Measurements from ENCODE around the gene TGFBR3.

The TGFBR3 gene

DNA sequence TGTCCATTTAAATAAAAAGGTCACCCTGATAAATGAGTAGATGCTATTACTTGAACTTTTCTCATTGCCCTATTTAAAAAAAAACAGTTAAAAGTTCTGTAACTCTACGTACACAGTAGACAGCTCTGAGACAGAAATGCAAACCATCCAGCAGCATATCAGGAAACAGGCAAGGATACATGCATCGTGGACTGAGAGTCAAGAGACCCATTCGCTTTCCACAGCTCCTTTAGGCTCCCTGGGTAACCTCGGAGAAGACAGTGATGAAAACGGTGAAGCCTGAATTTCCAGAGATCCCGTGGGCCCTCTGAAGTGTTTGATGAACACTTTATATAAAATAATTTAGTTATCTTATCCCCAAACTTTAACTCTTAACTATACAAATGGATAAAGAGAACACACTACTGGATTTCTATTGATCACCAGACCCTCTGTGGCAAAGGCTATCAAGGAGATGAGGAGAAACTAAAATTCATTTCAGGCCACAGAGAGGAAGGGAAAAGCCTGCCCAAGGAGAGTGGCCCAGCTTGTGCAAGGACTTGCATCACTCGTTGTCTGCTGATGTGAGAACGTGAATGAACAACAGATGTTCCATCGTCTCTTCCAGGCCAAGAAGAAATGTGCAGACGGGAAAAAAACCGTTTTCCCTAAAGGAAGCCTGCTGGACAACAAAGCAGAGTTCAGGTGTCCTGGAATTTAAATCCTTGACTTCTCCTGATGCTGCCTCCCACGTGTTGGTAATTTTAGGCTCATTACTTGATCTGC lies 131.0 kb downstream of the TGFBR3 start:
- no peak for DNase-seq (ENCODE audit: low spot score)

DNA sequence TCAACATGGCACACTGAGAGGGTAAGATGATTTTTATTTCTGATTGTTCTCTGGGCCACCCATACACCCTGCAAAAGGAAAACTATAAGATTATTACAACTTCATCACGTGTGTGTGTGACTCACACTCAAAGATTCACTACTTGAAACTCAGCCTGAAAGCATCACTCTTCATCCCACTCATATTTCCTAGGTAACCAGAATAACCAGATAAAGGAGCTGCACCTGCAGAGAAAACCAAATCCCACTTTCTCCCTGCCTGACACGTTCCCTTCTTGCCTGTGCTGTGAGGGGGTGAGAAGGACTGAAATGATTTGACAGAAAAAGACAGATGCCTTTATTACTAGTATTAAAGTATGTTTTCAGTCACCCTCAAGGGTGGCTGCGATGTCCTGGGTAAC lies 131.6 kb downstream of the TGFBR3 start:
- DNase-seq (ENCODE audit: low spot score) = no peak

DNA sequence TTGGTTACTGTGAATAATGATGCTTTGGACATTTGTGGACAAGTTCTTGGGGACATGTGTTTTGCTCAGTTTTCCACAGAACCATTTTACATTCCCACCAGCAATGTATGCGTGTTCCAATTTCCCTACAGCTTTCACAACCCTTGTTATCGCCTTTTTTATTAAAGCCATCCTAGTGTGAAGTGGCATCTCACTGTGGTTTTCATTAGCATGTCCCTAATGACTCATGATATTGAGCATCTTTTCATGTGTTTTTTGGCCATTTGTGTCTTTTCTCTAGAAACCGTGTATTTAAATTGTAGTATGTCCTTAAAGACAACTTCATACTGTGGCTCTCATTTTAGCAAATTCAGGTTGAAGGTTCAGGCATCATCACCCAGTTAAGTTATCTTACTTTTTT lies 132.1 kb downstream of the TGFBR3 start:
- no peak for DNase-seq (ENCODE audit: low spot score)

DNA sequence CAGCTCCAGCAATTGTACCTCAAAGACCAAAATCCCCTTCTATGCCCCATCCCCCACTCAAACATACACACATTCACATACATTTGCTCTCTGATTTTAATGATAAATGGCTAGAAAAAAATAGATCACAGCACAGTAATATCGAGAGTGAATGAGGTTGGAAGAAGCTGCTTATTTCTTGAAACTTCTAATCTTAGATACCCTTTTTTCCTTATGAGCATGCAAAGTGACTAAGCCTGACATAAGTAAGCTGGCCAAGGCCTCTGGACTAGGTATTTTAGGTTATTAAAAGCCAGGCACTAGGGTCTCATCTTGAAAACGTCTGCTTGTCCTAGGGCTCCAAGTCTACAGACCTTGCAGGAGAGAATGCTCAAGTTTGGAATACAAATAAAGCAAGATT lies 133.6 kb downstream of the TGFBR3 start:
- DNase-seq (ENCODE audit: low spot score) = no peak

DNA sequence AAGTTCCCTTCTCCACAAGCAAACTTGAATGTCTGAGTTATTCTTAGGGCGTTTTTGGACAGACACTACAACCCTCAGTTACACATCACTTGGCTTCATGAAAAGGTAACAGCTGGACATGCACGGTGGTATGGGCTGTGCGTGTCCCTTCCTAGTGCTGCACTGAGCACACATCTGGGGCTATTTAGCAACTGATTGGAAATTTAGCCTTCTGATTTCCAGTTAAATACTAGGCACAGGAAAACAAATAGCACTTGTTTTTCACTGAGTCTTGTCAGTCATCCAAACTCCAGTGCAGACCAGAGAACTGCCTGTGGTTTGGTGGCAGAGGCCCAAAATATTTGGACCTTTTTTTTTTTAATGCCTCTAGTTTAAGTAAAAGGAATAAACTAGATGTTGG lies 134.7 kb downstream of the TGFBR3 start:
- no peak for DNase-seq (ENCODE audit: low spot score)

DNA sequence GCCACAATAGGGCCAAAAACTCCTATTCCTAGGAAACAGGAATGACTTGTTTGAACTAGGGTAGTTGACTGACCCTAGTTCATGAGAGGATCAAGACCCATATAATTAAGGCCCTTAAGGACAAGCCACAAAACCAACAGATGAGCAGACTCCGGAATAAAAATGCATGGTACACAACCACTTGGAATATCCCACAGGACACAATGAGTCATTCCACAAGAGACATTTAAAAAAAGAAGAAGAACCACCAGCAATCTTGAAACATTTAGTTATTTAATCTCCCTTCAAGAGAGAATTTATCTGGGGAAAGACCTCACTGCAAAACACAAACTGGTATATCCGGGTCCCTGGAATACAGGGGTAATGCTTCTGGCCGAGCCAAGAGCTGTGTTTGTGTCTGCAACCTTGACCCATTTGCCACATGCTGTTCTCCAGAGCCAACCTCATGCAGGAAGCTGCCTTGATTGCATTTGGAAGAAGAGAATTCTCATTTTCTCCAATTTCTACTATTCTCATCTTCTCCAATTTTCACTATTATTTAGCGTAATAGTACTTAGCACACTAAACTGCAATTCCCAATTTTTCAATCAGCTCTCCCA lies 135.5 kb downstream of the TGFBR3 start:
- no peak for DNase-seq (ENCODE audit: low spot score)

DNA sequence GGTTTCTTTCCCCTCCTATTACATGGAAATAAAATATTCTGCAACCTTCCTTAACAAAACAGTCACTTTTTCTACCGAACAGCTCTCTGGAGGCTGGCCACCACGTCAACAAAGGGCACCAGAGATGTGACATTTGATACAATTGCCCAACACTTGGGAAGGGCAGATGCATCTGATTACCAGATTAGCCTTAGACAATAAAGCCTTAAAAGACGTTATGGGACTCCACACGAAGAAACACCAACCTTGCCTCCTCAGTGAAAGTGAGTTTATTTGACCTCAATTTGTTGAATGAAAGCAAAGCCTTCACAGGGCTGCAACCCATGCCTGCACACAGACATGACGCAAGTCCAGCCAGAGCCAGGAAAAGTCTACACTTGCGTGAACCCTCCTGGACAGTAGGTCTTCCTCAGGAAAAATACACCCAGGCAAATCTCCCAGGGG lies 136.1 kb downstream of the TGFBR3 start:
- DNase-seq (ENCODE audit: low spot score) = no peak

DNA sequence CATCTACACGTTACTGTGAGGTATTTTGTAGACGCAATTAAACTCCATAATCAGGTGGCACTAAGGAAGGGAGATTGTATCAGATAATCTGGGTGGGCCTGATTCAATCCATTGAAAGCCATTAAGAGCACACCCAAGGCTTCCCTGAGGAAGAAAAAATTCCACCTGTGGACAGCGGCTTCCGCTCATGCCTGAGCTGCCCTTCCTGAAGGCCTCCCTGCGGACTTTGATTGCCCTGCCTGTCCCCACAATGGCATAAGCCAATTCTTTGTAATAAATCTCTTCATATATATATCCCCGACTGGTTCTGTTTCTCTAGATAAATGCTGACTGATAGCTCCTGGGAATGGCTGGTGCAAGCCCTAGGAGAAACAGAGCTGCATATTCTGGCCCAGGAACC lies 138.3 kb downstream of the TGFBR3 start:
- DNase-seq (ENCODE audit: low spot score) = no peak

DNA sequence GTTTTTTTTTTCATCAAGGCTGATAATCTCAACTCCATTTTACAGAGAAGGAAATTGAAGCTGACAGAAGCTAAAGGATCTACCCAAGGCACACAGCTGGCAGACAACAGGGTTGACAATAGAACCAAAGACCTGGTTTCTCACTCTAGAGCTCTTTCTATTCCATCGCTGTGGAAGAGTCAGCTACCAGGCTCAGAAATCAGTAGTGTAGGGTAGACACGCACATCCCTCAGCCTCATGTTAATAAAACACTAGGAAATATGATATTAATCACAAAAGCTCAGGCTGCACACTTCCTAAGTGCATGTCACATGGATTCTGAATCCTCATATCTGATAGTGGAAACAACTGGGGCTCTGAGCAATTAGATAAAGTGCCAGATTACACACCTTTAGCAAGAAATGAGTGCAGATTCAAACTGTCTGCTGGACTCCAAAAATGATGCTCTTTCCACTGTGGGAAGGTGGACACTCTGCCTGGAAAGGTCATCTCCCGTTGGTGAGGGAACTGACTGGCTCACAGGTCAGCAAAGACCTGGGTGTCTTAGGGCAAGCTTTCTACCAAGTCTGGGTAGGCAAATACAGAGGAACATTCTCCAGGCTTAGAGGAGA lies 139.1 kb downstream of the TGFBR3 start:
- no peak for DNase-seq (ENCODE audit: low spot score)

DNA sequence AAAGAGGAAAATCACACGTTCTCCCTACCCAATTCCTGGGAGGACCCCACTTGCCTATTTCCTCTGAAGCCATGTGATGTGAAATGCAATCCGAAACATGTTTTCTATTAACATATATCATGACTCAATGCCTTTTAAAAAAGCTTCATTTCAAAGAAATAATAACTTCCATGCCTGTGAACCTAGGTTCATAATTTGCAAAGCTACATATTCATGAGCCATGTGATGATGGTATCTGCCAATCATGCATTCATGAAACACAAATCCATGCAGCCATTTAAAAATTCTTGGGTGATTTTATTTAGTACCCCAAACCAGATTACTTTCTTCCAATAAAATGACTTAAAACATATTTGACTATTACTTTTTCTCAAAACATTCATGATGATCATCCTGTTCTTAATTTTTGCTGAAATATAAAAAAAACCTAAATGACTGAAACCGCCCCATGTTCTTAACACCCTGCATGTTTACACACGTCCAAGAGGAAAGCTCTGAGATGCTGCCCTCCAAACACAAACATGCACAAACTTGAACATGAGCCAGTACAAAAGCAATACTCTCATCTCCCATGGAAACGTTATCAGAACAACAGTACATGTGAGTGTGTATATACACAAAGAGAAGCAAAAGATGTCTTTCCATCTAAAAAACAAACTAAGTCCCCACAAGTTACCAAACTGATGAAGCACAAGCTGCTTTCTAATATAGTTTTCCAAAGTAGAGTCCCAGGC lies 140.1 kb downstream of the TGFBR3 start:
- DNase-seq (ENCODE audit: low spot score) = no peak

DNA sequence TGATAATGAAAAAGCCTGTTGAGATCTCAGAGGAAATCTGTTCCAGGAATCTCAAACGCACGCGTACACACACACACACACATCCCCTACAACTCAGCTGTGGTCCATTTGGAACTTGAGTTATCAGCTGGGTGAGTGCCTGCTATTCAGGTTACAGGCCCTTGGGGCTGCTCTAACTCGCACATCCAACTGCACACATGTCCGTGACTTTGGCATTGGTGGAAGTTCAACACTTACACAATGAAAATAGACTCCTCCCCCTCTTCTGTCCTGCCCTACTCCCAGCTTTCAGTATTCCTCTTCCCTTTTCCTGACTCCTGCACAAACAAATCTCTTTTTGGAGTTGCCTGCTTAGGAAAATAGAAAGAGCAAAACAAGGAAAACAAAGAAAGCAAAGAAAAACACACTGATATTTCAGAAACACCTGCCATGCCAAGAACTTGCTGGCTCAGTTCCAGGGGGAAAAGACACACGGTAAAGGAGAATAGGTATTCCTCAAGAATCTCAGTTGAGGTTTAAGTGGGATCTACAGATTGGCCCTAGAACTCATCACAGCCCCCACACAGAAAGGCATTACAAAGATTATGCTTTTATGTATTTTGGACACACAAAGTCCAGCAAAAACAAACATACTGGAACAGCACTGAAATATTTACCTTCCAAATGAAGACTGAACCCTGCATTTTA lies 140.9 kb downstream of the TGFBR3 start:
- no peak for DNase-seq (ENCODE audit: low spot score)

DNA sequence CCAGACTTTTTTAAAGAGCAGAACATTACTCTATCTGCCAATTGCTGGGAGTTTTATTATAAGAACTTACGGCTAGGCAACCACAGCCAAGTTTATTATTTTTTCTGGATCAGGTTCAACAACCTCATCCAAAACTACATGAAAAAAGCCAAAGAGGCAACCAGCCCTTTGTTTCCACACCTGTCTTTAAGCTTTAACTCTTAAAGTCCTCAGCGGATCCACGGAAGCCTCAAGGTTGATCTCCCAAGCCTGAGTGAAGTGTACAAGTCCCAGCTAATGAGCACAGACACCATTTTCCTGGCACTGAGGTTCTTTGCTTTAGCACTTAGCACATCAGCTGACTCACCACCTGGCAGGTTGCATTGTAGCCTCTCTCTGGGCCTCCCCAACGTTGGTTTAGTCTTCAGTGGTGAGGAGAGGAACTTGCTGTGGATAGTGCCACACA lies 143.1 kb downstream of the TGFBR3 start:
- DNase-seq (ENCODE audit: low spot score) = no peak

DNA sequence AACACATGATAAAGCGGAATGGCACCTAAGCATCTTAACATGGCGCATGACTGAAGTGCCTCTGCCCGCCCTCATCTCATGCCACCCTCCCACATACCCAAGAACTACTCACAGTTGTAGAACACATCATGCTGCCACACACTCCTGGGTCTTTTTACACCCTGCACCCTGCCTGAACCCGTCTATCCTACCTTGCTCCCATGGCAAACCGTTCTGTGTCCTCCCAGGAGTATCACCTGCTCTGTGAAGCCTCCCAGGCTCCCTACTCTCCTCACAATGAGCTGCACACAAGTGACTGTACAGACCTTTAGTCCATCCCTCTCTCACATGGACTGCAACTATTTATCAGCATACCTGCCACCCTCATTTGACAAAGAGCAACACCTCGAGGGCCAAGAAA lies 144.0 kb downstream of the TGFBR3 start:
- no peak for DNase-seq (ENCODE audit: low spot score)

DNA sequence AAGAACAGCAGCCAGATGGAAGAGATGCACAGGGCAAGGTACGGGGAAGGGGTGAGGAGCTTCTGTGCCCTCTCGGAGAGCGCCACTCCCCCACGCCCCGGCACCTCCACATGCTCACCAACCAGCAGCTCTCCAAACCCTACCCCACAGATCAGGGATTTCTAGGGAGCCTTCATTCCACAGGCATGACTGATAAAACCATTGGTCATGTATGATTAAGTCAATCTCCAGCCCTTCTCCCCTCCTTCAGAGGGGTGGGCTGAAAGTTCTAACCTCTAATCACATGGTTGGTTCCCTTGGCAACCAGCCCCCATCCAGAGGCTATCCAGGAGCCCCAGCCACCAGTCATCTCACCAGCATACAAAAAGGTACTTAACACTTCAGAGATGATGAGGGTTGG lies 144.7 kb downstream of the TGFBR3 start:
- no peak for DNase-seq (ENCODE audit: low spot score)

DNA sequence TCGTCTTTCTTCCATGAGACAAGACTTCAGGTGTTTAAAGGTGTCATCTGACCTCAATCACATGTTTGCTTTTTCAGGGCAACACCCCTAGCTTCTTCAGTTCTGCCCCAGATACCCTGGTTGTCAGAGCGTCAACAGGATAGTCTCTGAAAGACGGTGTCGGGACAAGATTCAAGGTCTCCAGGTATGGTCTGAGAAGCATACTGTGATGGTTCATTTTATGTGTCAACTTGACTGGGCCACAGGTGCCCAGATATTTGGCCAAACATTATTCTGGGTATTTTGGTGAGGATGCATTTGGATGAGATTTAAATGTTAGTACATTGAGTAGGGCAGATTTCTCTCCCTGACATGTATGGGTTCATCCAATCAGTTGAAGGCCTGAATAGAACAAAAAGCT lies 148.3 kb downstream of the TGFBR3 start:
- no peak for DNase-seq (ENCODE audit: low spot score)

DNA sequence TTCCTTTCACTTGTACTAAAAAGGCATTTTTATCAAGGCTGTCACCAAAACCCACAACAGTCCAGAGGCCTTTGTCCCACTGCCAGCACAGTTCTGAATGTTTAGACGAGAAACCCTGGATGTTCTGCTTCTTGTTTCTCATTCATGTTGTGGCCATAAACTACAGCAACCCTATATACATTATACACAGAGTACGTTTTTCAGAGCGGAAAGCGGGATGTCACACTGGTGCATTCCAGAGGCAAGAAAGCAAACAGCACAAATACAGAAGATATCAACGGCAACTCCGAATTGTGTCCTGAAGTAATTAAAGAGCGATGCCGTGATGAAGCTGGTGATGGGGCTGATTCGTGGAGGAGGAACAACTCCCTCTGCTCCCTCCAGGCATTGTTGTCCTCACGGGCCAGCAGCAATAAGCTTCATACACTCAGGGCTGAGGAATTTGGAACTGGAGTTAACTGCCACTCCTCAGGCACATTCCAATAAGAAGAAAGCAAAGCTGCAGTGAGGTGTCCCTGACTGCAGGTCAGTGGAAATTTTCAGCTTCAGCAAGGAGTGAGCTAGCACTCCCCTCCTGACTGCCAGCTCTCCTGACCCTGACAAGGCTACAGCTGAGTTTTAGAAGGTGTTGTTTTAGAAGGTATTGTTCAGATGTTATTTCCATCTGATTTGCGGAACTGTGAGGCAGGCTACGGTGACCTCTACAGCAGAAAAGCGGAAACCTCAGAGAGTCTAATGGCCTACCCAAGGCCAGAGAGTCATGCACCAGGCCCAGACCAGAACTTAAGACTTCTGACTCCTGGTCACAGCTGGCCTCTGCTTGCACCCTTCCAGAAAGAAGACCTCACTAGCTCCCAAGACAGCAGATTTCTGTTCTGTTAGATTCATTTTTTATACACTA lies 149.0 kb downstream of the TGFBR3 start:
- DNase-seq (ENCODE audit: low spot score) = no peak

DNA sequence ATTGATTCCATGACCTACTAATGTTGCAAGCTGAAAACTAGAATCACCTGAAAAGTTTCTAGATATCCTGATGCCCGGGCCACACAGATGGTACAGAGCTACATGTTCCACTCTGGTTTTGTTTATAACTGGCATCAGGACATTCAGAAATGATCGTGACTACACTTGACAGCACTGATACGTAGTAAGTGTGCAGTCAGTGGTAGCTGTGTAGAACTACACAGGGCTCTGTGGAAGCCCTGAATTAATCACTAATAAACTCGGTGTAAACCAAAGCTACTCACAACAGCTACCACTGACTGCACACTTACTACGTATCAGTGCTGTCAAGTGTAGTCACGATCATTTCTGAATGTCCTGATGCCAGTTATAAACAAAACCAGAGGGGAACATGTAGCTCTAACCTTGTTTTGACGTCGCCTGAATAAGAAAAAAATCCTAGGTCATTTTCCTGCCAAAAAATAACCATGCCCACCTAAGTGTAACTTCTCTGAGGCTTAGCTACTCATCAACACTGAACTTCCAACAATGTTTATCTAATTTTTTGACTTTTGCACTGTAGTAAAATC lies 149.7 kb downstream of the TGFBR3 start:
- DNase-seq (ENCODE audit: low spot score) = no peak

DNA sequence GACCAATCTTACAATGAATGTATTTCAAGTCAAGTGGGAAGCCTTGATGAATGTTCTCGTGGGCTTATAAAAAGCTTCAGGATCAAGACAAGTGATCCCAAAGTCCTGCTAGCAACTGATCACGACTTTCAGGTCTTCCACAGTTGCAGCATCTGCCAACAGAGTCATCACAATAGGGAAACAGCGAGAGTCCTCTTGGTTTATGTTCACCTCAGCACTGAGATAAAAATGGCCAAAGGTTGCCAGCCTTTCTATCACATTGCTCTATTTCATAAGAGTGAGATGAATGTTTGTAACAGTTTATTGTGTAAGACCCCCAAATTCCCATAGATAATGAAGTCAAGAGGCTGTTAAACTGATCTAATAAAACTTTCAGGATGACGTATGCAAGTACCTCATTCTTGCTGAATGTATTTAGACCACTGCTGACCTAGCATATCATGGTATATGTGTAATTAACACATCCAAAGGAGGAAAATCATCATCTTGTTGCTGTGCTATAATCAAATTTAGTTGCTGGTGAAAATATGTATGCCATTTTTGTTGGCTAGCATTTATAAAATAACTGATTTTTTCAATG lies 150.6 kb downstream of the TGFBR3 start:
- no peak for DNase-seq (ENCODE audit: low spot score)

DNA sequence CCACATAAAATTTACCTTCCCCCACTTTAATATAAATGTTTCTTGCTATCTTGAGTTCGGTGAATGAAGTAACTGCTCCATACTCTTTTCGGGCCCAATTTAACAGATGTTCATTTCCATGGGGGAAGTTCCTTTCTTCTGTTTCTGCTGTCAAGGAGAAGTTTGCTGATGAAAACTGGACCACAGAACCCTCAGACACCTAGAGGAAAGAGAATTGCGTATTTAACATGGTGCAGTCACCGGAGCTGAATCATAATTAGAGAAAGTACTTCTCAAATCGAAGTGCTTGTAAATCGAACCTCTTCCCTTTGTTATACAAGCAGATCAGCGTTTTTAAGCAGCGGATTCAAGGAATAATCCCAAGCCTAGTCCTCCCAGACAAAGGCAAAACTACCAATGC lies 151.2 kb downstream of the TGFBR3 start:
- DNase-seq (ENCODE audit: low spot score) = no peak

DNA sequence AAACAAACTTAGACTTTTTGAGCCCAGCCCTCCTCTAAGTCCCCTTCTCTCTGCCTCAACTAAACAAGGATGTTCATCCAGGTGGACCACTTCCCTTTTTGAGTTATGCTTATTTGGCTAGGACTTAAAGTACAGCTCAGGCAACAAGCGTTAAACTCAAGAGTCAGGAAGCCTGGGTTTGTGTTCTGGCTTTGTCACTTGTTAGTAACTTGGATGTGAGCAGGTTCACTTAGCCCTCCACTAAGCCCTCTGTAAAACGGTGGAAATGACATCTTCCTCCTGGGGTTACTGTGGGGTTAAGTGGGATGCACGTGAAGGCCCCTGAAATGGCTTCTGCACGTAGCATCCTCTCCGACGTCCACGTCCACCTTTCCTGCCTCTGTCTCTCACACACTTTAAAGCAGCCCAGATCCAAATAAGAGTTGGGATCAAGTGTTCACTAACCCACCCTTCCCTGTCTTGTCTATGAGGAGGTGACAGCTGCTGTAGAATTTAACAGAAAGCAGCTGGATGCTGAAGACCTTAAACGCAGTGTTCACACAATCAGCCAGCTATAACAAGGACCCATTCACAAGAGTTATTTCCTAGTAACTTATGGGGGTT lies 152.7 kb downstream of the TGFBR3 start:
- DNase-seq (ENCODE audit: low spot score) = no peak

Measured in NAMALWA (cell line).